Neural cell (in vitro differentiated cells): ENCODE measurements around the gene CYB5R2. TPM values are rescaled to one million over a fixed set of nuclear protein-coding genes. Genes with fewer than 3 reads are reported as not detected.

Experiments used
- H2AFZ ChIP-seq: fragments of 200-600, 300-800 bp; sonication (generic), shearing (Covaris generic); 2 replicates; pipeline ENCODE4 v1.6.0; 2014; ENCODE audit warnings: low read depth, mild to moderate bottlenecking, antibody characterized with exemption, low read length, moderate library complexity
- H3F3A ChIP-seq: fragments of 200-600 bp; shearing (Covaris generic); 2 replicates; pipeline ENCODE4 v1.6.1; 2016; ENCODE audit warnings: mild to moderate bottlenecking, moderate library complexity, mixed read lengths, antibody characterized with exemption, low read length; ENCODE audit not compliant: insufficient read depth, poor library complexity, severe bottlenecking
- H3K27ac ChIP-seq: fragments of 200-600, 300-800 bp; sonication (generic), shearing (Covaris generic); 2 replicates; pipeline ENCODE4 v1.5.1; 2014; ENCODE audit warnings: mild to moderate bottlenecking, low read length, moderate library complexity
- H3K27me3 ChIP-seq: fragments of 300-800, 200-600 bp; sonication (generic), shearing (Covaris generic); 2 replicates; pipeline ENCODE4 v1.6.0; 2014; ENCODE audit warnings: mild to moderate bottlenecking, low read depth, low read length, moderate library complexity; ENCODE audit not compliant: insufficient read depth
- H3K36me3 ChIP-seq: fragments of 300-800, 200-600 bp; sonication (generic), shearing (Covaris generic); 2 replicates; pipeline ENCODE4 v1.5.1; 2014; ENCODE audit warnings: mild to moderate bottlenecking, antibody characterized with exemption, low read length, moderate library complexity; ENCODE audit not compliant: insufficient read depth
- H3K4me2 ChIP-seq: fragments of 300-800, 200-600 bp; sonication (generic), shearing (Covaris generic); 2 replicates; pipeline ENCODE4 v1.6.0; 2014; ENCODE audit warnings: mild to moderate bottlenecking, low read length
- H3K4me3 ChIP-seq: fragments of 300-800, 200-600 bp; sonication (generic), shearing (Covaris generic); 2 replicates; pipeline ENCODE4 v1.5.1; 2014; ENCODE audit warnings: mild to moderate bottlenecking, low read length, moderate library complexity
- H3K79me2 ChIP-seq: fragments of 200-600 bp; shearing (Covaris generic); replicated peaks from 2 replicates; pipeline ENCODE4 v1.6.0; 2014; ENCODE audit warnings: mild to moderate bottlenecking, low read length, moderate library complexity; ENCODE audit not compliant: insufficient read depth
- H3K9ac ChIP-seq: fragments of 300-800, 200-600 bp; sonication (generic), shearing (Covaris generic); 2 replicates; pipeline ENCODE4 v1.6.1; 2016; ENCODE audit warnings: mild to moderate bottlenecking, low read length, mixed read lengths
- H3K9me2 ChIP-seq: fragments of 200-600 bp; shearing (Covaris generic); 2 replicates; pipeline ENCODE4 v1.6.1; 2016; ENCODE audit warnings: mild to moderate bottlenecking, low read length, mixed read lengths; ENCODE audit not compliant: insufficient read depth
- H3K9me3 ChIP-seq: fragments of 200-600, 300-800 bp; sonication (generic), shearing (Covaris generic); 2 replicates; pipeline ENCODE4 v1.6.1; 2016; ENCODE audit warnings: mild to moderate bottlenecking, mixed run types, low read length, moderate library complexity, mixed read lengths
- H4K20me1 ChIP-seq: fragments of 200-600 bp; shearing (Covaris generic); 2 replicates; pipeline ENCODE4 v1.6.1; 2016; ENCODE audit warnings: mild to moderate bottlenecking, mixed run types; ENCODE audit not compliant: insufficient read depth
- EP300 ChIP-seq: fragments of 450-650 bp; conservative IDR thresholded peaks from 2 replicates; pipeline ENCODE4 v1.6.1; 2014; ENCODE audit warnings: antibody characterized with exemption, mild to moderate bottlenecking, moderate library complexity; ENCODE audit not compliant: poor library complexity, severe bottlenecking
- EZH2 ChIP-seq: fragments of 200-600, 300-800 bp; shearing (Covaris generic), sonication (generic); IDR thresholded peaks from 2 replicates; pipeline ENCODE4 v1.6.1; 2014; ENCODE audit warnings: antibody characterized with exemption, low read length, borderline replicate concordance, mild to moderate bottlenecking; ENCODE audit not compliant: insufficient read depth, poor library complexity, severe bottlenecking
- MXI1 ChIP-seq: fragments of 450-650 bp; conservative IDR thresholded peaks from 2 replicates; pipeline ENCODE4 v1.6.1; 2014; ENCODE audit warnings: antibody characterized with exemption, mild to moderate bottlenecking; ENCODE audit not compliant: poor library complexity, severe bottlenecking
- POLR2AphosphoS5 ChIP-seq: IDR thresholded peaks from 2 replicates; pipeline ENCODE4 v1.6.1; 2012
- RAD21 ChIP-seq: fragments of 450-650 bp; conservative IDR thresholded peaks from 2 replicates; pipeline ENCODE4 v1.6.1; 2014; ENCODE audit warnings: antibody characterized with exemption, mild to moderate bottlenecking, moderate library complexity
- SMC3 ChIP-seq: fragments of 450-650 bp; conservative IDR thresholded peaks from 2 replicates; pipeline ENCODE4 v1.6.1; 2014; ENCODE audit warnings: antibody characterized with exemption, mild to moderate bottlenecking, moderate library complexity; ENCODE audit not compliant: poor library complexity
- TAF1 ChIP-seq: IDR thresholded peaks from 2 replicates; pipeline ENCODE4 v1.6.1; 2012; ENCODE audit warnings: low read depth
- polyA plus RNA-seq: library from polyadenylated mRNA; depleted of rRNA; stranded (reverse); fragments of >200 nt; gene quantifications from 2 replicates; pipeline ENCODE4 v1.2.3, GENCODE V29; 2014
- TF ChIP-seq, protein P1 (sequence below): fragments of 450-650 bp; IDR thresholded peaks from 2 replicates; pipeline ENCODE4 v1.5.1; 2014; ENCODE audit warnings: antibody characterized with exemption, mild to moderate bottlenecking, moderate library complexity; ENCODE audit not compliant: poor library complexity, severe bottlenecking
- TF ChIP-seq, protein P2 (sequence below): IDR thresholded peaks from 2 replicates; pipeline ENCODE4 v1.6.1; 2012; ENCODE audit warnings: borderline replicate concordance

Gene CYB5R2
- polyA plus RNA-seq, 1 donor from 2014 or later: not detected

DNA sequence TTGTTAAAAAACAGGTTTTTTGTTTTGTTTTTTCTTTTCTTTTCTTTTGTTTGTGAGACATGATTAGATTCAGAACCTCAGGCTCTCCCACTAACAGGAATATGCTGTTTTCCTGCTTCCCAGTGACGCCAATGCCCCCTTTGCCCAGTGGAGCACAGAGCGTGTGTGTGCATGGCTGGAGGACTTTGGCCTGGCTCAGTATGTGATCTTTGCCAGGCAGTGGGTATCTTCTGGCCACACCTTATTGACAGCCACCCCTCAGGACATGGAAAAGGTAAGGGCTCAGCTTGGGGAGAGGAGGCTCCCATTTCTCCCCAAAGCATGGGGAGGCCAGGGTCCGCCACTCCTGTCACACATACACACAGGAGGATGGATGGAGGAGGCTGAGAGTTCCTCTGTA lies 25.0 kb downstream of the CYB5R2 start:
- H3K9me3 ChIP-seq: no peaks in the 10 kb centered on the region
- no peaks in the 10 kb centered on the region for H3K79me2 ChIP-seq
- no peaks in the 10 kb centered on the region for H3K36me3 ChIP-seq
- H4K20me1 ChIP-seq: no peaks in the 10 kb centered on the region
- no peaks in the 10 kb centered on the region for H3F3A ChIP-seq
- no peak overlapping the region for H3K9ac ChIP-seq
- TF ChIP-seq, protein P1, sequence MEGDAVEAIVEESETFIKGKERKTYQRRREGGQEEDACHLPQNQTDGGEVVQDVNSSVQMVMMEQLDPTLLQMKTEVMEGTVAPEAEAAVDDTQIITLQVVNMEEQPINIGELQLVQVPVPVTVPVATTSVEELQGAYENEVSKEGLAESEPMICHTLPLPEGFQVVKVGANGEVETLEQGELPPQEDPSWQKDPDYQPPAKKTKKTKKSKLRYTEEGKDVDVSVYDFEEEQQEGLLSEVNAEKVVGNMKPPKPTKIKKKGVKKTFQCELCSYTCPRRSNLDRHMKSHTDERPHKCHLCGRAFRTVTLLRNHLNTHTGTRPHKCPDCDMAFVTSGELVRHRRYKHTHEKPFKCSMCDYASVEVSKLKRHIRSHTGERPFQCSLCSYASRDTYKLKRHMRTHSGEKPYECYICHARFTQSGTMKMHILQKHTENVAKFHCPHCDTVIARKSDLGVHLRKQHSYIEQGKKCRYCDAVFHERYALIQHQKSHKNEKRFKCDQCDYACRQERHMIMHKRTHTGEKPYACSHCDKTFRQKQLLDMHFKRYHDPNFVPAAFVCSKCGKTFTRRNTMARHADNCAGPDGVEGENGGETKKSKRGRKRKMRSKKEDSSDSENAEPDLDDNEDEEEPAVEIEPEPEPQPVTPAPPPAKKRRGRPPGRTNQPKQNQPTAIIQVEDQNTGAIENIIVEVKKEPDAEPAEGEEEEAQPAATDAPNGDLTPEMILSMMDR: no peak
- TF ChIP-seq MXI1 (no peak), EZH2 (no peak), TAF1 (no peak), POLR2AphosphoS5 (no peak), EP300 (no peak)
- TF ChIP-seq, protein P2, sequence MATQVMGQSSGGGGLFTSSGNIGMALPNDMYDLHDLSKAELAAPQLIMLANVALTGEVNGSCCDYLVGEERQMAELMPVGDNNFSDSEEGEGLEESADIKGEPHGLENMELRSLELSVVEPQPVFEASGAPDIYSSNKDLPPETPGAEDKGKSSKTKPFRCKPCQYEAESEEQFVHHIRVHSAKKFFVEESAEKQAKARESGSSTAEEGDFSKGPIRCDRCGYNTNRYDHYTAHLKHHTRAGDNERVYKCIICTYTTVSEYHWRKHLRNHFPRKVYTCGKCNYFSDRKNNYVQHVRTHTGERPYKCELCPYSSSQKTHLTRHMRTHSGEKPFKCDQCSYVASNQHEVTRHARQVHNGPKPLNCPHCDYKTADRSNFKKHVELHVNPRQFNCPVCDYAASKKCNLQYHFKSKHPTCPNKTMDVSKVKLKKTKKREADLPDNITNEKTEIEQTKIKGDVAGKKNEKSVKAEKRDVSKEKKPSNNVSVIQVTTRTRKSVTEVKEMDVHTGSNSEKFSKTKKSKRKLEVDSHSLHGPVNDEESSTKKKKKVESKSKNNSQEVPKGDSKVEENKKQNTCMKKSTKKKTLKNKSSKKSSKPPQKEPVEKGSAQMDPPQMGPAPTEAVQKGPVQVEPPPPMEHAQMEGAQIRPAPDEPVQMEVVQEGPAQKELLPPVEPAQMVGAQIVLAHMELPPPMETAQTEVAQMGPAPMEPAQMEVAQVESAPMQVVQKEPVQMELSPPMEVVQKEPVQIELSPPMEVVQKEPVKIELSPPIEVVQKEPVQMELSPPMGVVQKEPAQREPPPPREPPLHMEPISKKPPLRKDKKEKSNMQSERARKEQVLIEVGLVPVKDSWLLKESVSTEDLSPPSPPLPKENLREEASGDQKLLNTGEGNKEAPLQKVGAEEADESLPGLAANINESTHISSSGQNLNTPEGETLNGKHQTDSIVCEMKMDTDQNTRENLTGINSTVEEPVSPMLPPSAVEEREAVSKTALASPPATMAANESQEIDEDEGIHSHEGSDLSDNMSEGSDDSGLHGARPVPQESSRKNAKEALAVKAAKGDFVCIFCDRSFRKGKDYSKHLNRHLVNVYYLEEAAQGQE: no peak
- no peak overlapping the region for H2AFZ ChIP-seq
- H3K9me2 ChIP-seq: no peaks in the 10 kb centered on the region
- H3K4me3 ChIP-seq: no peak overlapping the region
- no peak overlapping the region for H3K27ac ChIP-seq
- H3K4me2 ChIP-seq: no peak overlapping the region
- H3K27me3 ChIP-seq: no peaks in the 10 kb centered on the region

DNA sequence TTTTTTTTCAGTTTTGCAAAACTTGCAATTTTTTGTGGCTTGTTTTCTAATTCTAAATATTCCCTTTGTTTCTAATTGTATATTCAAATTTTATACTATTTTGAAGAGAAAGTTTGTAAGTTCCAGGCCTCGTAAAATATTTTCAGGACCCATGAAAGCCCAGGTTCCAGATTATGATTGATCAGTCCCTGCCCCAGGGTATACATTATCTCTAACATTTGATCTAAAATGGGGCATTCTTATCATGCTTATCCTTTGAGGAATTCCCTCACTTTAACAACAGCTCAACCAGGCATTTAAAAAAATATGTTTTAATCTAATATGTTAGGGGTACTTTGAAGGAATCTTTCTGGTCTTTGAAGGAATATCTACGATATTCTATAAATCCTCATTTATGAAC lies 26.4 kb downstream of the CYB5R2 start:
- Histone ChIP-seq H3K27me3 (no peaks in the 10 kb centered on the region), H3K9me3 (no peaks in the 10 kb centered on the region), H3K36me3 (no peaks in the 10 kb centered on the region), H2AFZ (no peak overlapping the region), H3K79me2 (no peaks in the 10 kb centered on the region), H3K4me2 (no peak overlapping the region), H3K27ac (no peak overlapping the region), H4K20me1 (no peaks in the 10 kb centered on the region), H3K9me2 (no peaks in the 10 kb centered on the region), H3K9ac (no peak overlapping the region), H3K4me3 (no peak overlapping the region), H3F3A (no peaks in the 10 kb centered on the region)
- TF ChIP-seq TAF1: no peak
- TF ChIP-seq SMC3: no peak
- TF ChIP-seq, protein P1: no peak
- TF ChIP-seq, protein P2: no peak
- no peak for TF ChIP-seq EP300
- no peak for TF ChIP-seq RAD21
